Activated naive CD4-positive, alpha-beta T cell treated with anti-CD3 and anti-CD28 coated beads, Interleukin-2, amount 50 U/mL, for 72 hours (primary cell): ENCODE results near the gene CCDC15. TPM values are rescaled to one million over a fixed set of nuclear protein-coding genes. Genes with fewer than 3 reads are reported as not detected.
"Not testable (repeated sequence)": the region's sequence is repeated elsewhere in the genome, so short reads cannot be mapped to it uniquely, and the experiment has no call there.

Source experiments
- ATAC-seq, 2 donors: fragments of 150-1000 bp; cut with Tn5 transposase; 2 replicates each; pipeline ENCODE4 v1.10.0; 2021; ENCODE audit warnings: mild to moderate bottlenecking in 2 of 2, moderate library complexity in 2 of 2
- DNase-seq, 2 donors: peaks; one replicate each; pipeline ENCODE4 v3.0.0; 2021 to 2022; ENCODE audit warnings: low spot score in 2 of 2
- H3K27ac Mint-ChIP-seq, 2 donors: one replicate each; pipeline ENCODE4 v1.8.0; 2022; ENCODE audit warnings: mild to moderate bottlenecking in 2 of 2, mixed read lengths in 2 of 2
- H3K36me3 Mint-ChIP-seq, 2 donors: one replicate each; pipeline ENCODE4 v1.8.0; 2022; ENCODE audit warnings: mixed read lengths in 2 of 2
- H3K9me3 Mint-ChIP-seq, 2 donors: one replicate each; pipeline ENCODE4 v1.8.0; 2022; ENCODE audit warnings: mixed read lengths in 2 of 2
- total RNA-seq, 2 donors: library from RNA; stranded (reverse); gene quantifications; one replicate each; pipeline ENCODE4 v1.2.3, GENCODE V29; 2022

CCDC15 gene
- total RNA-seq, 2 donors from 2014 or later: 5.3 to 15.5 TPM

DNA sequence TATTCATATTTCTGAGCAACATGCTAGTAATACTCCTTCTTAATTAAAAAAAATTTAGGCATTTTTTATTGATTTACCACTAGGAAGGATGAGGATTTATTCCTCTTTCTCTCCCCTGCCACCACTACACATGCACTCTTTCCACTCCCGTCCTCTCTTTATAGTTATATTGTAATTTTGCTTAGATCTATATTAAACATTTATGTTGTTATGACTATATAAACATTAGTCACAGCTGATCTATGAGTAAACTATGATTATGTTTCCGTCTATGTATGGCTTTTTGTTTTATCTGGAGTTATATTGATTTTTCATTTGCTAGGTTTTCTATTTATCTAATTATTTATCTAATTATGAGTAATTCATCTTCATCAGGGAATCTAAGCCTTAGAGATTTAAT lies 17.8 kb downstream of the CCDC15 start:
- no peak for ATAC-seq
- Mint-ChIP-seq H3K9me3 (no peaks in the 10 kb centered on the region), H3K36me3 (no peaks in the 10 kb centered on the region), H3K27ac (no peak overlapping the region)
- DNase-seq: no peak

DNA sequence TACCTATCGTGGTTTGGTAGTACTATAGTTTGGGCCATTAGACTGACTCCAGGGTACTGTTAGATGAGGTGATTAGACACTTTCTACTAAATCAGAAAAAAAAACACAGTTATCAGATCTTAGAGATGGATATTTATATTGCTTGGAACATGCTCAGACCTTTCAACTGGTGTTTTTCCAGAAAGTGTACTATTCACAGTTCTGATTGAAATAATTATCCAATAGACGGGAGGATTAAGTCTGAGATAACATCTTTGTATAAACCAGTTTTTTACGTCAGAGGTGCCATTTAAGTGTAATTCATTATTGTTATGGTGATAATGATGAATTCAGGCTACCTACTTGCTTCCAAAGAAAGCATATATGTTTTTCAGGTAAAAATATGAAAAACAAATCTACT lies 22.5 kb downstream of the CCDC15 start:
- Mint-ChIP-seq H3K27ac (no peak overlapping the region), H3K36me3 (peaks cover 35 to 38% of the 10 kb centered on the region in 2 donors), H3K9me3 (peaks cover 18 to 24% of the 10 kb centered on the region in 2 donors)
- ATAC-seq (no peak), DNase-seq (no peak)

GRCh38 chr11:124977006-124977405 lies 23.0 kb downstream of the CCDC15 start:
- Mint-ChIP-seq H3K9me3 (peaks cover 22 to 26% of the 10 kb centered on the region in 2 donors), H3K36me3 (peaks cover 40 to 42% of the 10 kb centered on the region in 2 donors), H3K27ac (no peak overlapping the region)
- DNase-seq: no peak
- ATAC-seq: no peak

- Mint-ChIP-seq H3K27ac (no peak overlapping the region), H3K36me3 (peaks cover 53 to 55% of the 10 kb centered on the region in 2 donors), H3K9me3 (peaks cover 28 to 29% of the 10 kb centered on the region in 2 donors)
- no peak for ATAC-seq
- no peak for DNase-seq
Observed at GRCh38 chr11:124978316-124978715, 24.3 kb downstream of the CCDC15 start.

DNA sequence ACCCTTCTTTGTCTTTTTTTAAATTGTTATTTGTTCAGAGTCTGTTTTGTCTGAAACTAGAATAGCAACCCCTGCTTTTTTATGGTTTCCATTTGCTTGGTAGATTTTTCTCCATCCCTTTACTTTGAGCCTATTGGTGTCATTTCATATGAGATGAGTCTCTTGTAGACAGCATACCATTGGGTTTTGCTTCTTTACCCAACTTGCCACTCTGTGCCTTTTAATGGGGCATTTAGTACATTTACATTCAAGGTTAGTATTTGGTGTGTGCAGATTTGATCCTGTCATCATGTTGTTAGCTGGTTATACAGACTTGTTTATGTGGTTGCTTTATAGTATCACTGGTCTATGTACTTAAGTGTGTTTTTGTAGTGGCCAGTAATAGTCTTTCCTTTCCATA lies 28.0 kb downstream of the CCDC15 start:
- DNase-seq (no peak), ATAC-seq (no peak)
- Mint-ChIP-seq H3K27ac (no peak overlapping the region), H3K9me3 (peaks cover 28 to 29% of the 10 kb centered on the region in 2 donors), H3K36me3 (peaks cover 58 to 75% of the 10 kb centered on the region in 2 donors)

DNA sequence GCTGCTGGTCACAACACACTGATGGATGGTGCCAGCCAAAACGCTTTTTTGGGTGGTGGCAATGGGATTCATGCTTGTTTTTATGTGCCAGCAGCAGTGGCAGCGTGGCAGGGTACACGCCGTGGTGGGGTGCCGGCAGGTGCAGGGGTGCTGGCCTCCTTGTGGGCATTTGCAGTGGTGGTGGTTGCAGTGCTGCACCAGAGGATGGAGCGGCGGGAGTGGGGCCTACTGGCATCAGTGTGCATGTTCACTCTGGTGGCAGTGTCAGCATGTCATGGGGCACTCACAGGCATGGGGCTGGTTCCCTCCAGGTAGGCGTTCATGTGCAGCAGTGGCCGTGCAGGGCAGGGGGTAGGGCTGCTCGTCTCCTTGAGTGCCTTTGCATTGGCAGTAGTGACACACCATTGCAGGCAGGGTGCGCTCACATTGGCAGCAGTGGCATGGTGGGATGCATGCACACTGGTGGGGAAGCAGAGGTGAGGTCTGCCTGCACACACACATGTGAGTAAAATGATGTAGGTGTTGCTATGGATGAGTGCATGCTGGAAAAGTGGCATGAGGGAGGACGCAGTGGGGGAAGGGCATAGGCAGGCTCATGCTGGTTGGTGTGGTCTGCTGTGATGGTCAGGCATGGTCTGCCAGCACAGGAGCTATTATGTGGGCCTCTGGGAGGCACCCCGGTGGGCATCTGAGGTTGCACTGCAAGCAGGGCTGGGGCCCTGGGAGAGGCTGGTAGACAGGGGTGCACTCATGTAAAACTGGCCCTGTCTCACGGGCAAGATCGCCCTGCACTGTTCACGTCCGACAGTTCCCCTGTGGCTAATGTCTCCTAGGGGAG lies 29.9 kb downstream of the CCDC15 start:
- peaks cover 55 to 73% of the 10 kb centered on the region in 2 donors for H3K36me3 Mint-ChIP-seq
- peaks cover 21 to 22% of the 10 kb centered on the region in 2 donors for H3K9me3 Mint-ChIP-seq
- no peak for ATAC-seq
- H3K27ac Mint-ChIP-seq: no peak overlapping the region
- no peak for DNase-seq

- Mint-ChIP-seq H3K27ac (no peak overlapping the region), H3K9me3 (peaks cover 18% of the 10 kb centered on the region in 2 donors), H3K36me3 (peaks cover 49 to 69% of the 10 kb centered on the region in 2 donors)
- no peak for DNase-seq
- no peak for ATAC-seq
Observed at GRCh38 chr11:124984512-124984854, 30.5 kb downstream of the CCDC15 start.

- no peak for ATAC-seq
- H3K9me3 Mint-ChIP-seq: peaks cover under 1 to 7% of the 10 kb centered on the region in 2 donors
- DNase-seq: no peak
- H3K27ac Mint-ChIP-seq: no peak overlapping the region
- H3K36me3 Mint-ChIP-seq: peaks cover 23 to 43% of the 10 kb centered on the region in 2 donors
Observed at GRCh38 chr11:124987096-124987495, 33.1 kb downstream of the CCDC15 start.

- ATAC-seq (no peak), DNase-seq (no peak)
- H3K27ac Mint-ChIP-seq: no peak overlapping the region
- H3K9me3 Mint-ChIP-seq: peaks cover 0 to under 1% of the 10 kb centered on the region in 2 donors
- H3K36me3 Mint-ChIP-seq: peaks cover 13 to 34% of the 10 kb centered on the region in 2 donors
Observed at GRCh38 chr11:124988063-124988462, 34.1 kb downstream of the CCDC15 start.

DNA sequence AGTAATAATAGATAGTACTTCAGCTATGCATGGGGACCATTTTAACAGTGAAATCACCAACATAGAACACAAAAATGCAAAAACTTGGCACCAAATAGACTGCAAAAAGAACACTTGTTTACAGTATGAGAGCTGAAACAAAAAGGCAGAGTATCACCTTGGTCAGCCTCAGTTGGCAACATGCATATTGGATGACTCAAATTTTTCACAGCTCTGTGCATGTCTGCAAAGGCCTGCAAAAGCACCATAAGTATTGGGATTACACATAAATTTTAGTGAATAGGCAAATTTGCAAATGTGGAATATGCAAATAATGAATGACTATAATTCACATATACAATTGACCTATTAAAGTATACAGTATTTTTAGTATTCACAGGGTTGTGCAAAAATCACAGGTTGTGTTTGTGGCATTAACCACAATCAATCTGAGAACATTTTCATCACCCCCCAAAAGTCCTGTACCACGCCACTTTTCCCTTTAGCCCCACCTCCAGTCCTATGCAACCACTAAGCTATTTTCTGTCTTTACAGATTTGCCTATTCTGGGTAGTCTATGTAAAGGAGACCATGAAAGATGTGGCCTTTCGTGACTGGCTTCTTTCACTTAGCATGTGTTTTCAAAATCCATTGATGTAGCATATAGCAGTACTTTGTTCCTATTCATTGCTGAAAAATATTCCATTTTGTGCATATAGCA lies 47.2 kb downstream of the CCDC15 start:
- DNase-seq (no peak), ATAC-seq (no peak)
- H3K9me3 Mint-ChIP-seq: peaks cover 0 to 8% of the 10 kb centered on the region in 2 donors
- H3K27ac Mint-ChIP-seq: no peak overlapping the region
- H3K36me3 Mint-ChIP-seq: peaks cover 15 to 27% of the 10 kb centered on the region in 2 donors

DNA sequence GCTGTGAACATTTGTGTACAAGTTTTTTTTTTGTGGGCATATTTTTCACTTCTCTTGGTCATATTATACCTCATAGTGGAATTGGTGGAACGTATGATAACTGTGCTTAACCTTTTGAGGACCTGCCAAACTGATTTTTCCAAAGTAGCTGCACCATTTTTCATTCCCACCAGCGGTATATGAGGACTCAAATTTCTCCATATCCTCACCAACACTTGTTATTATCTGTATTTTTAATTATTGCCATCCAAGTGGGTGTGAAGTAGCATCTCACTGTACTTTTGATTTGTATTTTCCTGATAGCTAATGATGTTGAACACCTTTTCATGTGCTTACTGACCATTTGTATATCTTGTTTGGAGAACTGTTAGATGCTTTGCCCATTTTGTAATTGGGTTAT lies 47.8 kb downstream of the CCDC15 start:
- DNase-seq: no peak
- Mint-ChIP-seq H3K9me3 (peaks cover 0 to 8% of the 10 kb centered on the region in 2 donors), H3K36me3 (peaks cover 20 to 30% of the 10 kb centered on the region in 2 donors), H3K27ac (no peak overlapping the region)
- ATAC-seq: no peak

DNA sequence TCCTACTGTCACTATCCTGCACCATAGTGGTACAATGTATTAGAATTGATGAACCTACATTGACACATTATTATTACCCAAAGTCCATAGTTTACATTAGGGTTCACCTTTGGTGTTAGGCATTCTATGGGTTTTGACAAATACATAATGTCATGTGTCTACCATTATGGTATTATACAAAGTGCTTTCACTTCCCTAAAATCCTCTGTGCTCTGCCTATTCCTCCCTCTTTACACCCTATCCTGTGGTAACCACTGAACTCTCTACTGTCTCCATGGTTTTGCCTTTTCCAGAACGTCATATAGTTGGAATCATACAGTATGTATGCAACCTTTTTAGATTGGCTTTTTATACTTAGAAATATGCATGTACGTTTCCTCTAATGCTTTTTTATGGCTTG lies 51.5 kb downstream of the CCDC15 start:
- H3K36me3 Mint-ChIP-seq: peaks cover 20 to 42% of the 10 kb centered on the region in 2 donors
- no peak overlapping the region for H3K27ac Mint-ChIP-seq
- H3K9me3 Mint-ChIP-seq: peaks cover 0 to 8% of the 10 kb centered on the region in 2 donors
- DNase-seq (no peak), ATAC-seq (no peak)

DNA sequence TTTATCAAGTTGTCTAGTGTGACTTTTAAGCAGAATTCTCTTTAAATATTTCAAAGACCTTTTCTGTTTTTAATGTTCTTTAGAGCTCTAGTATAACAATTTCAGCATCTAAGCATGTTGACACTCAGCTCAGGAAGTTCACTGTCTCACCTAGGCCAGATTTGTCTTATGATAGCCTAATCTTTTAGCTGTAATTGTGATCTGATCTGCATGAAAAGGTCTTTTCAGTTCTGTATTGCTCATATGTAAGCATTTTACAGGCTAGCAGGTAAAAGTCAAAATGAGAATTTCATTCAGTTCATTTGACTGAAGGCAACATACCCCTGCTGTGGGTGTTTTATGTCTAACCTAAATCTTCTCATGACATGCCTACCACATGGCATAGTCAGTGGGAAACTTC lies 62.4 kb downstream of the CCDC15 start:
- ATAC-seq: no peak
- H3K9me3 Mint-ChIP-seq: peaks cover 0 to 13% of the 10 kb centered on the region in 2 donors
- no peaks in the 10 kb centered on the region for H3K36me3 Mint-ChIP-seq
- no peak overlapping the region for H3K27ac Mint-ChIP-seq
- no peak for DNase-seq

GRCh38 chr11:125020342-125020741 lies 66.3 kb downstream of the CCDC15 start:
- Mint-ChIP-seq H3K36me3 (no peaks in the 10 kb centered on the region), H3K27ac (no peak overlapping the region)
- ATAC-seq: no peak

GRCh38 chr11:125022551-125022950 lies 68.5 kb downstream of the CCDC15 start:
- Mint-ChIP-seq H3K36me3 (no peaks in the 10 kb centered on the region), H3K9me3 (no peaks in the 10 kb centered on the region), H3K27ac (no peak overlapping the region)
- ATAC-seq (no peak), DNase-seq (no peak)

More at GRCh38 chr11:125020342-125020741, 66.3 kb downstream of the CCDC15 start:
- DNase-seq: no peak
- H3K9me3 Mint-ChIP-seq: no peaks in the 10 kb centered on the region

DNA sequence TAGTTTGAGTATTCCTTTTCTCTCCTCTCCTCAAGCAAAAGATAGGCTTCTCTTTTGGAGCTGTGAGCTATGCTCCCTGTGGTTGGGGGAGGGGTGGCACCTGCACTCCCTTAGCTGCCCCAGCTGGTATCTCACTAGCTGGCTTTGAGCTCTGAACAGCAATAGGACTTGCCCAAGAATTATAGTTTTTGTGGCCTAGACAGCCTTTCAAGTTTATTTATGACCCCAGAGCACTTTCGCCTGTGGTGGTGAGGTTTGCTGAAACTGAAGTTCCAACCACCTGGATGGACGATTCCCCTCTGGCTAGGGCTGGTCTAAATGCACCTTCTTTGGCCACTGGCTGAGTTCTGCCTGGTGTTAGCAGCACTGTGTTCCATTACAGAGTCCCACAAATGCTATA lies 72.0 kb downstream of the CCDC15 start:
- DNase-seq: no peak
- H3K9me3 Mint-ChIP-seq: peaks cover 0 to 6% of the 10 kb centered on the region in 2 donors
- peaks cover 0 to 19% of the 10 kb centered on the region in 2 donors for H3K36me3 Mint-ChIP-seq
- ATAC-seq: no peak
- H3K27ac Mint-ChIP-seq: no peak overlapping the region

DNA sequence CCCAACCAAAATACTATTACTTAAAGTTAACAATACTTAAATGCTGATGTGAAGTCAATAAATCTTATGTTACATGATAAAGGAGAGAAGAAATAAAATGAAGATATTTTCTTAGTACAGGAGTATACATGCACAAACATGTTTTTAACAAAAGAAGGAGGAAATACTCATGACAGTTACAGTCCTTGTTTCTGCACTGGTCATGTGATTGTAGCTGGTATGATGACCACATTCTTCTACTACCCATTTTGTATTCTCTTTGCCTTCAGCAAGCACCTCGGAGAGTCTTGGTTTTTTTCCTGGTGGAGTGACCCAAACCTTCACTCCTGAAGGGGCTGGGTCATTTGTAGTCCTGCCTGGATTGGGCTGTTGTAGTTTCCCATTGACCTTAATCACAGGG lies 75.4 kb downstream of the CCDC15 start:
- DNase-seq, ATAC-seq, H3K27ac Mint-ChIP-seq: not testable (repeated sequence)
- Mint-ChIP-seq H3K9me3 (peaks cover 11 to 17% of the 10 kb centered on the region in 2 donors), H3K36me3 (peaks cover 13 to 51% of the 10 kb centered on the region in 2 donors)
